GM19372 (cell line): Measurements from ENCODE around the gene COQ8B.
A peak's percentile ranks its signal among the peaks of the same experiment; 100 is the strongest.

ENCODE experiments used
- ATAC-seq: cut with Tn5 transposase; IDR thresholded peaks from one replicate; pipeline ENCODE4 v1.9.1; 2021; ENCODE audit warnings: mild to moderate bottlenecking, low read depth, moderate library complexity; ENCODE audit not compliant: unreplicated experiment

COQ8B gene

GRCh38 chr19:40718774-40719391 lies 2.2 kb upstream of the COQ8B start:
- ATAC-seq, result no peak

DNA sequence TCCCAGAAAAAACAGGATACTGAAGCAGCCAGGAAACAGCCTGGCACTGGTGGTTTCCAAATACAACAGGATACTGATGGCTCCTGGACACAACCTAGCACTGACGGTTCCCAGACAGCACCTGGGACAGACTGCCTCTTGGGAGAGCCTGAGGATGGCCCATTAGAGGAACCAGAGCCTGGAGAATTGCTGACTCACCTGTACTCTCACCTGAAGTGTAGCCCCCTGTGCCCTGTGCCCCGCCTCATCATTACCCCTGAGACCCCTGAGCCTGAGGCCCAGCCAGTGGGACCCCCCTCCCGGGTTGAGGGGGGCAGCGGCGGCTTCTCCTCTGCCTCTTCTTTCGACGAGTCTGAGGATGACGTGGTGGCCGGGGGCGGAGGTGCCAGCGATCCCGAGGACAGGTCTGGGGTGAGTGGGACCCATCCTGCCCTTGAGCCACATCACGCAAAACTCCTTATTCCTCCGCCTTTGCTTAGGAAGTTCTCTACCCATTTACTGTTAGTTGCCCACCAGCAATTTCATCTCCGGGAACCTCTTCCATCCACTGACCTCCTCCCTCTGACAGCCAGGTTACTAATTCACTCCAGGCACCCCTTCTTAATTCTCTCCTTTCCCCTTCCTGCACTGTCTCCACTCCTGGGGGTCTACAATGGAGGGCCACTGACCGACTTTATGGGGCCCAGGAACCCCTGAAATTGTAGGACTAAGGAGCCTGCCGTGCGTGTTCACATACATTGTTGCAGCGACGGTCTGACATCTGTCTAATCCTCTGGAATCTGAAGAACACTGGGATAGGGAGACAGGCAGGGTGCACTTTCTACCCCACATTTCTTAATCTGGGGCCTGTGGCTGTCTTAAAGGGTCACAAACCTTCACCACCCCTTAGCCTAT lies 1.4 kb upstream of the COQ8B start:
- no peak for ATAC-seq

- ATAC-seq, result no peak
These were observed 716 bp upstream of the COQ8B start for GRCh38 chr19:40717325-40717879.

GRCh38 chr19:40716031-40716481 lies 630 bp downstream of the COQ8B start:
- ATAC-seq, result no peak

- peak; percentile 44 for ATAC-seq
These were observed 2.0 kb downstream of the COQ8B start for GRCh38 chr19:40714441-40715299.

- ATAC-seq, result no peak
These were observed 2.7 kb downstream of the COQ8B start for GRCh38 chr19:40713939-40714338.

DNA sequence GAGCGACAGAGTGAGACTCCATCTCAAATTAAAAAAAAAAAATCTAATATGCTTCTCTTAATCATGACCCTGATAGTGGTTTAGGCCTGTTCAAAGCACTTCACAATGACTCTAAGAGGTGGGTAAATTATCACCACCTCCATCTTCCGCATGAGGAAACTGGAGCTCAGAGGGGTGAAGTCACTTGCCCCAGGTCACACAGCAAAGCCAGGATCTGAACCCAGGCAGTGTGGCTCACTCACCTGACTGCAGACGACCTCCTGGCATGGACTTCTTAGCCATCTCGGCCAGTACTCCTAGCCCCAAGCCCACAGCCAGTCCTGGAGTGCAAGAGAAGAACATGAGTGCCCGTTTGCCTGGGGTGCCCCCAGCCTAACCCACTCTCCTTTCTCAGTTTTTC lies 6.9 kb downstream of the COQ8B start:
- no peak for ATAC-seq

- no peak for ATAC-seq
These were observed 9.1 kb downstream of the COQ8B start for GRCh38 chr19:40707615-40708014.

GRCh38 chr19:40705950-40706619 lies 10.6 kb downstream of the COQ8B start:
- ATAC-seq, result no peak

DNA sequence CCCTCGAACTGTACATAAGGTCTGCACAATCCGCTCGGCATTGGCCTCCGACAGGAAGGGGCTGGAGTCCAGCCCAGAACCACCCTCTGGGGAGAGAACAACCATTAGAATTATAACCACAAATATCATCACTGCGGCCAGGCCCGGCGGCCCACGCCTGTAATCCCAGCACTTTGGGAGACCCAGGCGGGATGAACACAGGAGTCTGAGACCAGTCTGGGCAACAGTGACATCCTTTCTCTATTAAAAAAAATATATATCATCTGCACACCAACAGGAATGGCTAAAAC lies 11.4 kb downstream of the COQ8B start:
- no peak for ATAC-seq

GRCh38 chr19:40704491-40705361 lies 12.0 kb downstream of the COQ8B start:
- no peak for ATAC-seq

GRCh38 chr19:40703029-40703755 lies 13.5 kb downstream of the COQ8B start:
- ATAC-seq, result no peak

- no peak for ATAC-seq
These were observed 14.2 kb downstream of the COQ8B start for GRCh38 chr19:40702337-40703012.

GRCh38 chr19:40701758-40702157 lies 14.9 kb downstream of the COQ8B start:
- ATAC-seq, result no peak

- no peak for ATAC-seq
These were observed 16.6 kb downstream of the COQ8B start for GRCh38 chr19:40700083-40700482.

DNA sequence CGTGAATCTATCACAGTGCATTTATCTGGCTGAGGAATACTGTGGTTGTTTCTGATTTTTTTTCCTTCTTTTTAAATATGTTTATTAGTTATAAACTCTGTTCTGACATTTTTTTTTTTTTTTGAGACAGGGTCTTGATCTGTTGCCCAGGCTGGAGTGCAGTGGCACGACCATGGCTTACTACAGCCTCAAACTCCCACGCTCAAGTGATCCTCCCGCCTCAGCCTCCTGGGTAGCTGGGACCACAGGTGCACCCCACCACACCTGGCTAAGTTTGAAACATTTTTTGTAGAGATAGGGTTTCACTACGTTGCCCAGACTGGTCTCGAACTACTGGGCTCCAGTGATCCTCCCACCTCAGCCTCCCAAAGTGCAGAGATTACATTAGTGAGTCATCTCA lies 19.7 kb downstream of the COQ8B start:
- ATAC-seq, result no peak

- ATAC-seq, result no peak
These were observed 20.8 kb downstream of the COQ8B start for GRCh38 chr19:40695881-40696280.

DNA sequence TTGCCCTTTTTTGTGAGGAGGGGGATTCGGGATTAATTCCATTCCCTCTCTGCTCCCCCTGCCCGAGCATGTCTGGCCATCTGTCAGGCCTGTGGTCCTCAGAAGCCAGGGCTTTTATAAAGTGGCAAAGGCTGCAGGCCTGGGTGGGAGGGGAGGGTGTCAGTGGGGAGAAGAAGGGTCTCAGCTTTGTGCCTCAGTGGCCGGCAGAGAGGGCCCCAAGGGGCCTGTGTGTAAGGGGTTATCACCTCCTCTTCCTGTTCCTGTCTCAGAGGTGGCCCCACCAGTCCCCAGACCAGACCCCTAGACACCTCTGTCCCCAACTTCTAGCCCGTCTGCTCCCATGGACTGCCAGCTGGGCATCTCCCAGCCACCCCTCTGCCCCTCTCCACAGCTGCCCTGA lies 22.8 kb downstream of the COQ8B start:
- ATAC-seq, result no peak
